HG02973 (cell line): ENCODE data around the gene STX10.

Experiments used
- ATAC-seq: cut with Tn5 transposase; IDR thresholded peaks from one replicate; pipeline ENCODE4 v1.9.1; 2021; ENCODE audit warnings: moderate library complexity; ENCODE audit not compliant: unreplicated experiment

STX10 gene

GRCh38 chr19:13121551-13122274, 28.5 kb downstream of the STX10 start:
- ATAC-seq: no peak

DNA sequence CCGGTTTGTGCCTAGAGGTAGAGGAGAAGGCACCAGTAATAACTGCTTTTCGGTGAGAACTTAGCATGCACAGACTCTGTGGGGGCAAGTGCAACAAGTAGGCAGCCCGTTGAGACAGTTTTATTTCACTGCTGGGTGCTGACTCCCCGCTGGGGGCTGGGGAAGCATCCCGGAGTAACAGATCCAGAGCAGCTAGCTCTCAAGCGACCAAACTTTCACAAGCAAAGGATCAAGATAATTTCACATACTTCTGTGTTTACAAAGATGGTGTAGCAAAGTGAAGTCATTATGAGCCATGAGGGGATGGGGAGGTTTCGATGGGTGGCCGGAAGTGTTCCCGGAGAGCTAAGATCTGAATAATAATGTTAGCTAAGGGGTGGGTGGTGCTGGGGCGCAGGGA, 29.4 kb downstream of the STX10 start:
- no peak for ATAC-seq

DNA sequence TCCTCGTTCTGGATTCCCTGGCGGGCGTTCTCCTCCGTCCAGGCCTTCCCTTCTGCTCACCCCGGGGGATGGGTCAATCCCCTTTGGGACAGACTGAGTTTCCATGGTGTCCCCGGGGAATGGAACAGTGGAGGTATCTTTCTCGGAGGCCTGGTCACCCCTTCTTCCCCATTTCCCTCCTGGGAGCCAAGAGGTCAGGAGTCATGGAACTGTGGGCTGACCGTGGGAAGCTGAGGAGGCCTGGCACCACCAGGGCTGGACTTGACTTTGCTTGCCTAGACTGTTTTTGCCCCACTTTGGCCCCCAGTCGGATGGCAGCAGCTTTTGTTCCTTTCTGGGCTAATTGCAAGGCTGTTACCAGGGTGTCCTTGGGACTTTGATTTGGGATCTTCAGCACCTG, 30.1 kb downstream of the STX10 start:
- no peak for ATAC-seq

DNA sequence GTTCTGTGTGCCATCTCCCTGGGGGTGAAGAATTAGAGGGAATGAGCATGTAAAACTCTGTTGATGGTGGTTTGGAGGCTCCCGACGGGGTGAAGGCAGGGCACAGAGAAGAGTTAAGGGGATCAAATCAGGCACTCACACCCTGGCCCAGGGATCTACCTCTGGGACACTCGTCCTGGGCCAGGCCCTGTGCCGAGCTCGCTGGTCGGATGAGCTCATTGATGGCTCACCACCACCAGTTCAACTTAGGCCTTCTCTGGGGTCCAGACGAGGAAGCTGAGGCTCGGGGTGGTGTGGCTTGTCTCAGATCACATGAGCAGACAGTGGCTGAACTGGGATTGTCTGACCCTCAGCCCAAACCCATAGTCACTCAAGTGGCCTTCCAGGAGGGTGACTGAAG, 30.5 kb downstream of the STX10 start:
- no peak for ATAC-seq

- ATAC-seq: peak; percentile 7
These were observed 31.6 kb downstream of the STX10 start for GRCh38 chr19:13118424-13119193.

- peak; percentile 47 for ATAC-seq
These were observed 32.3 kb downstream of the STX10 start, which contains the start of gene NACC1 for GRCh38 chr19:13117772-13118423. Gene NACC1 (plus strand): TSS chr19:13118264. CDS start chr19:13135208, 16,944 bp downstream.

DNA sequence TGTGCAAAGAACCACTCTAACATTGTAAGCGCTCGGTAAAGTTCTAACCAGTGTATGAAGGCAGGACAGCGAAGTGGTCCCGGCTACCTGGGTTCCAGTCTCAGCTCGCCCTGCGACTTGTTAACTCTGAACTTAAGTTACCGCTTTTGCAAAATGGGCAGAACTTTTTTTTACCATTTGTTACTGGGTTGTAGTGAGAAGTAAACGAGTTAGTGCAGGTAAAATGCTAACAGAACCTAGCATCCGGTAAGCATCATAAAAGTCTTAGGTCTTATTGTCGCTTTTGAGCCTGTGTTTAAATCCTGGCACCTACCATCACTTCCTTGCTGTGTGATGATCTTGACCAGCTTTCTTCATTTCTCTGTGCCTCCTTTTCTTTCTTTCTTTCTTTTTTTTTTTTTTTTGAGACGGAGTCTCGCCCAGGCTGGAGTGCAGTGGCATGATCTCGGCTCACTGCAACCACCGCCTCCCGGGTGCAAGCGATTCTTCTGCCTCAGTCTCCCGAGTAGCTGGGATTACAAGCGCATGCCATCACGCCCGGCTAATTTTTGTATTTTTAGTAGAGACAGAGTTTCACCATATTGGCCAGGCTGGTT, 32.9 kb downstream of the STX10 start:
- no peak for ATAC-seq

DNA sequence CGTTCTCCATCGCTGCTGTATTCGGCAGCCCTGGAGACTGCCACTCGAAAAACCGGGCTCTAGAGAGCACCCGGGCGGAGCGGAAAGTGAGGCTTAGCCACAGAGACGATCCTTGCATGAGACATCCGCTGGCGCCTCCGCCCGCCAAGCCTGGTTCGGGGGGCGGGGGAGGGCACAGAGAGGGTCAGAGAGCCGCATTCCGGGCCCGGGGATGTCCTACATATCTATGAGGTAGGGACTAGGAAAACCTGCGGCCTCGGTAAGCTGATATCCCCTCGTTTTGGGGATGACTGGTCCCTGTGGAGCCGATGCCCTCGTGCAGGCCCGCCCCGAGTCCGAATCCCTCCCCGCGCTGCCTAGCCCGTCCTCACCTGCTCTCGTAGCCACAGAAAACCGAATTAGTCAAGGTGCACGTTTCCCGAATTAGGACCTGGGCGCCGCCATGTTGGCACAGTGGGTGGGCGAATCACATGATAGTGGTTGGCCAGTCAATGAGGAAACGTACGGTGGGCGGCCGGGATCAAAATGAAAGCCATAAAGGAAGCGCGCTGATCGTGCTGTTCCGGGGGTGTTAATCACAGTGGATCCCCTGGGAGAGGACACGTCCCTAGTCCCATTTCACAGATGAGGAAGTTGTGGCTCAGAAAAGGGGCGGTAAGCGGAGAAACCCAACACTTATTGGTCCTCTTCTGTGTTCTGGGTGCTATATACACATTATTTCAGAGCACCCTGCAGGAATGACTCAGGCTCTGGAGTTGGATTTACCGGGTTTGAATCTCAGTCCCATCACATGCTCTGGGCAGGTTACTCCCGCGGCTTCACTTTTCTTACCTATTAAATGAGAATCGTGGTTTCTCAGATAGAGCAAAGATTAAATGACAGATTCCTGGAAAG, 33.6 kb downstream of the STX10 start, which contains the start of gene TRMT1:
TSS of gene TRMT1 (minus strand) at position 459 of the 894 bp plus-strand sequence. CDS start at position 118, 341 bp downstream.
- peak; percentile 44 for ATAC-seq

DNA sequence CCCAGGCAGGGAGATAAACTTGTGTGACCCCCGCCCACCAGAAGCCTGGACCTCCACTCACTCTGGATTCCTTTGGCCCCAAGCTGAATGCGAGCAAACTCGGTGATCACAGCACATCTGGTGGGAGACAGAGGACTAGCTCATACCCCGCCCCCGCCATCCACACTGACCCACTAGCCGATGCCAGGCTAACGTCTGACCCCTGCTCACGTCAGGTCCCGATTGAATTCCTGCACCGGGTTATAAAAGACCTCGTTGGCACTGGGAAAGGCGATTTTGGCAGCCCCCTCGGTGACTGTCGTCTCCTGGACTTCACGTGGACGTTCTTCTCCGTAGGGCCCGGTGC, 34.3 kb downstream of the STX10 start:
- no peak for ATAC-seq

DNA sequence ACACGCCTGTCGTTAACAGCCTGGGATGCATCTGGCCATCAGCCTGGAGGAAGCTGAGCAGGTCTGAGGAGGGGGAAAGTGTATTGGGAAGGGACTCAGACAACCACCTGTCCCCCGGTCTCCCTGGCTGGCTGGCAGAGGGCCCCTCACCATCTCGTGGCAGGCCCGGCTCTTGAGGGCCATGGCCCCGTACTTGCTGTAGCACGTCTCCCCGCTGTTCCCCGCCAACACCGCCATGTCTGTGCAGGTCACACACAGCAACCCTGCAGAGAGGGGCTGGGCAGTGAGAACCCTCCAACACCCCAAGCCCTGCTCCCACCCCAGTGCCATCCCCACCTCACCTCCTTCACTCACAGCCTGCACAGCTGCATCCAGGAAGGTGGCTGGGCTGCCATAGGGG, 37.6 kb downstream of the STX10 start:
- ATAC-seq: no peak

DNA sequence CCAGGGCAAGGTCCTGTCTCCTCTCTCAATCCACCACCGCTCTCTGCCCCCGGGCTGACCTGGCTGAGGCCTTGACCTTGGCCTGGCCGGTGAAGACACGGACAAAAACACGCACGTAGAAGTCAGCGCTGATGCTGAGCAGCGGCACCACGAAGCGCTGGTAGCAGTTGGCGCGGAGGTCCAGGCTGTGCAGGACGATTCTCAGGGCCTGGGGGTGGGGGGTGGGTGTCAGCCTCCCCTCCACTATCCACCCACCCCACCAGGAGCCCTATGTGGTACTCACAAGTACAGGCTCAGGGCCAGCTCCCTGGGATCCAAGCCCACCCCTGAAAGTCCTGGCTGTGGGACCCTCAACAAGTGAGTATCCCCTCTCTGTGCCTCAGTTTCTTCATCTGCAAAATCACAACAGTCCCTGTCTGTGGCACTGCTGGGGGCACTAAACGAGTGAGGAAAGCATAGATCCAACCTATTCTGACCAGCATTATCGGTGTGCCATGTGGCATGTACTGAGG, 40.0 kb downstream of the STX10 start:
- ATAC-seq: no peak

GRCh38 chr19:13109361-13110098, 40.6 kb downstream of the STX10 start:
- no peak for ATAC-seq

GRCh38 chr19:13104848-13105711, 45.1 kb downstream of the STX10 start:
- ATAC-seq: no peak

DNA sequence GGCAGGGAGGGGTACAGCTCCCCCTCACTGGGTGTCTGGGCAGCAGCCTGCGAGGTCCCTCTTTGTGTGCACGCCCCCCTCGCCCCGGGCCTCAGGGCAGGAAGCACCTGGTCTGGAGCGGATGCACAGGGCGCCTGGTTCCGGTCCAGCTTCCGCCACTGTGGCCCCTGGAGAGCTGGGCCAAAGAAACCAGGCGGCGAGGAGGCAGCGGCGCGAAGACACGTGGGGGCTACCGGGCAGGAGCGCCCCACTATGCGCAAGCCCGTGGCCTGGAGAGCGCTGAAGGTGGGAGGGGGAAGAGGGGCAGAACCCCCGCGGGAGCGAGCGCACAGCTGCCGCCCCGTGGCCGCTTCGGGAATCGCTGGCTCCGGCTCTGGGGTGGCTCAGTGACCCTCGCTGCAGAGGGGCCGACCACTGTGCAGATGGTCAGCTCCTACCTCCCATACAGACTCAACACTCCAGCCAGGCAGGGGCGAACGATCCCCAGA, 45.8 kb downstream of the STX10 start:
- no peak for ATAC-seq

GRCh38 chr19:13103581-13104359, 46.4 kb downstream of the STX10 start:
- ATAC-seq: no peak

- peak; percentile 33 for ATAC-seq
These were observed 47.3 kb downstream of the STX10 start, which contains the start of gene LYL1 for GRCh38 chr19:13102666-13103580. Gene LYL1 (minus strand): TSS chr19:13102858. CDS start chr19:13101171, 1,687 bp downstream.

DNA sequence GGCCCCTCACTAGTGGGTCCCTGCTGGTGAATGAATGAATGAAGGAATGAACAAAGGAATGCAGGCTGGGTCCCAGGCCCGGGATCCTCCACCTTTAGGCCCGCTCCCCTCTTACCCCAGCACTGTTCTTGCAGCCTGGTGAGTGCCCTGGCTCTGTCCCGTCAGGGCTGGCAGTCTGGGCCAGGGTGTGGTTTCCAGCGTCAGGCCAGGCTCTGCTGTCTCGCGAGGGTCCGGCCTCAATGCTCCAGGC, 47.8 kb downstream of the STX10 start:
- peak; percentile 4 for ATAC-seq
